ENCODE results near the gene CH25H.
A peak's percentile ranks its signal among the peaks of the same experiment; 100 is the strongest.

The CH25H gene

GRCh38 chr10:89163265-89163995, 43.7 kb downstream of the CH25H start:
- H3K27me3 ChIP-seq (ENCODE audit: control insufficient read depth in 1 of 2, insufficient read depth in 2 of 2, low read length in 2 of 2): no peaks in the 10 kb centered on the region
- no peaks in the 10 kb centered on the region for H3K4me1 ChIP-seq (ENCODE audit: insufficient read depth, low read length)
- no peaks in the 10 kb centered on the region for H3K9me3 ChIP-seq (ENCODE audit: low read length)
- H3K4me3 ChIP-seq (ENCODE audit: low read depth in 1 of 2, low read length in 2 of 2): peak overlapping the region in 1 of 2 donors; percentile 2
- H3K9ac ChIP-seq (ENCODE audit: low read length): no peak overlapping the region
- no peak overlapping the region for H3K27ac ChIP-seq (ENCODE audit: low read depth, low read length)
- no peaks in the 10 kb centered on the region for H3K36me3 ChIP-seq (ENCODE audit: insufficient read depth, low read length)

GRCh38 chr10:89162596-89162995, 44.5 kb downstream of the CH25H start:
- Histone ChIP-seq H3K27ac (ENCODE audit: low read depth, low read length) (no peak overlapping the region), H3K9ac (ENCODE audit: low read length) (no peak overlapping the region), H3K36me3 (ENCODE audit: insufficient read depth, low read length) (no peaks in the 10 kb centered on the region)

GRCh38 chr10:89160339-89160738, 46.8 kb downstream of the CH25H start:
- Histone ChIP-seq H3K36me3 (ENCODE audit: insufficient read depth, low read length) (no peaks in the 10 kb centered on the region), H3K27me3 (ENCODE audit: control insufficient read depth in 1 of 2, insufficient read depth in 2 of 2, low read length in 2 of 2) (no peaks in the 10 kb centered on the region), H3K27ac (ENCODE audit: low read depth, low read length) (no peak overlapping the region), H3K9me3 (ENCODE audit: low read length) (no peaks in the 10 kb centered on the region), H3K4me1 (ENCODE audit: insufficient read depth, low read length) (no peaks in the 10 kb centered on the region), H3K4me3 (ENCODE audit: low read depth in 1 of 2, low read length in 2 of 2) (no peak overlapping the region), H3K9ac (ENCODE audit: low read length) (no peak overlapping the region)

More at GRCh38 chr10:89162596-89162995, 44.5 kb downstream of the CH25H start:
- Histone ChIP-seq H3K27me3 (ENCODE audit: control insufficient read depth in 1 of 2, insufficient read depth in 2 of 2, low read length in 2 of 2) (no peaks in the 10 kb centered on the region), H3K4me1 (ENCODE audit: insufficient read depth, low read length) (no peaks in the 10 kb centered on the region), H3K9me3 (ENCODE audit: low read length) (no peaks in the 10 kb centered on the region), H3K4me3 (ENCODE audit: low read depth in 1 of 2, low read length in 2 of 2) (no peak overlapping the region)

GRCh38 chr10:89159761-89160160, 47.4 kb downstream of the CH25H start:
- no peaks in the 10 kb centered on the region for H3K9me3 ChIP-seq (ENCODE audit: low read length)
- H3K27me3 ChIP-seq (ENCODE audit: control insufficient read depth in 1 of 2, insufficient read depth in 2 of 2, low read length in 2 of 2): no peaks in the 10 kb centered on the region
- no peak overlapping the region for H3K4me3 ChIP-seq (ENCODE audit: low read depth in 1 of 2, low read length in 2 of 2)
- H3K4me1 ChIP-seq (ENCODE audit: insufficient read depth, low read length): no peaks in the 10 kb centered on the region
- H3K9ac ChIP-seq (ENCODE audit: low read length): no peak overlapping the region
- H3K36me3 ChIP-seq (ENCODE audit: insufficient read depth, low read length): no peaks in the 10 kb centered on the region
- no peak overlapping the region for H3K27ac ChIP-seq (ENCODE audit: low read depth, low read length)

GRCh38 chr10:89159316-89159715, 47.8 kb downstream of the CH25H start:
- Histone ChIP-seq H3K27ac (ENCODE audit: low read depth, low read length) (no peak overlapping the region), H3K27me3 (ENCODE audit: control insufficient read depth in 1 of 2, insufficient read depth in 2 of 2, low read length in 2 of 2) (no peaks in the 10 kb centered on the region), H3K4me1 (ENCODE audit: insufficient read depth, low read length) (no peaks in the 10 kb centered on the region), H3K36me3 (ENCODE audit: insufficient read depth, low read length) (no peaks in the 10 kb centered on the region), H3K4me3 (ENCODE audit: low read depth in 1 of 2, low read length in 2 of 2) (no peak overlapping the region), H3K9me3 (ENCODE audit: low read length) (no peaks in the 10 kb centered on the region), H3K9ac (ENCODE audit: low read length) (no peak overlapping the region)

GRCh38 chr10:89158446-89158845, 48.7 kb downstream of the CH25H start:
- Histone ChIP-seq H3K4me3 (ENCODE audit: low read depth in 1 of 2, low read length in 2 of 2) (no peak overlapping the region), H3K27me3 (ENCODE audit: control insufficient read depth in 1 of 2, insufficient read depth in 2 of 2, low read length in 2 of 2) (no peaks in the 10 kb centered on the region), H3K27ac (ENCODE audit: low read depth, low read length) (no peak overlapping the region), H3K9me3 (ENCODE audit: low read length) (no peaks in the 10 kb centered on the region), H3K4me1 (ENCODE audit: insufficient read depth, low read length) (no peaks in the 10 kb centered on the region), H3K36me3 (ENCODE audit: insufficient read depth, low read length) (no peaks in the 10 kb centered on the region), H3K9ac (ENCODE audit: low read length) (no peak overlapping the region)

- Histone ChIP-seq H3K27me3 (ENCODE audit: control insufficient read depth in 1 of 2, insufficient read depth in 2 of 2, low read length in 2 of 2) (no peaks in the 10 kb centered on the region), H3K4me3 (ENCODE audit: low read depth in 1 of 2, low read length in 2 of 2) (no peak overlapping the region), H3K9me3 (ENCODE audit: low read length) (no peaks in the 10 kb centered on the region), H3K9ac (ENCODE audit: low read length) (no peak overlapping the region), H3K4me1 (ENCODE audit: insufficient read depth, low read length) (no peaks in the 10 kb centered on the region), H3K27ac (ENCODE audit: low read depth, low read length) (no peak overlapping the region), H3K36me3 (ENCODE audit: insufficient read depth, low read length) (no peaks in the 10 kb centered on the region)
These were observed 50.8 kb downstream of the CH25H start for GRCh38 chr10:89156161-89156835.
